ENCODE data around the gene NID1.

GRCh38 chr1:235942979-235943575 lies 121.8 kb downstream of the NID1 start:
- TF ChIP-seq CTCF (IDR thresholded peaks at IDR 0.05) = no peak
- no peak for TF ChIP-seq POLR2A (IDR thresholded peaks at IDR 0.05)
